CD4-positive, CD25-positive, alpha-beta regulatory T cell (primary cell): ENCODE data around the gene SLC38A1. TPM values are rescaled to one million over a fixed set of nuclear protein-coding genes. Genes with fewer than 3 reads are reported as not detected.
"Not testable (repeated sequence)": the region's sequence is repeated elsewhere in the genome, so short reads cannot be mapped to it uniquely, and the experiment has no call there.

Experiments used
- ATAC-seq, 2 donors: fragments of 150-1000 bp; cut with Tn5 transposase; one replicate each; pipeline ENCODE4 v1.10.0; 2021; ENCODE audit warnings: low read depth in 2 of 2, moderate number of reproducible peaks in 2 of 2, moderate library complexity in 1 of 2
- DNase-seq, 3 donors: peaks; one replicate each; pipeline versions ENCODE4 v3.0.0 to v3.0.0-alpha.2; 2012 to 2022; ENCODE audit warnings: mixed read lengths in 1 of 3
- H3K27ac ChIP-seq: one replicate; pipeline ENCODE4 v1.7.0; 2013; ENCODE audit warnings: mild to moderate bottlenecking, low read length; ENCODE audit not compliant: insufficient read depth, poor library complexity, severe bottlenecking
- H3K27me3 ChIP-seq: one replicate; pipeline ENCODE4 v1.7.0; 2013; ENCODE audit warnings: low read length; ENCODE audit not compliant: control insufficient read depth, insufficient read depth
- H3K36me3 ChIP-seq: one replicate; pipeline ENCODE4 v1.7.0; 2013; ENCODE audit warnings: mild to moderate bottlenecking, low read length, moderate library complexity; ENCODE audit not compliant: control insufficient read depth, insufficient read depth
- H3K4me1 ChIP-seq: 2 replicates; pipeline ENCODE4 v1.7.0; 2013; ENCODE audit warnings: mild to moderate bottlenecking, low read length; ENCODE audit not compliant: insufficient read depth, control insufficient read depth, poor library complexity, severe bottlenecking
- H3K4me3 ChIP-seq: one replicate; pipeline ENCODE4 v1.7.0; 2013; ENCODE audit warnings: low read depth, mild to moderate bottlenecking, low read length, moderate library complexity
- H3K9me3 ChIP-seq, 2 experiments: 1 replicate in 1 of 2; 2 replicates in 1 of 2; pipeline ENCODE4 v1.7.0; 2013; ENCODE audit warnings: low read length in 2 of 2, mild to moderate bottlenecking in 1 of 2, moderate library complexity in 1 of 2; ENCODE audit not compliant: control insufficient read depth in 2 of 2
- H3K27ac Mint-ChIP-seq, 3 donors: one replicate each; pipeline ENCODE4 v1.8.0; 2020 to 2022; ENCODE audit warnings: mild to moderate bottlenecking in 3 of 3, mixed read lengths in 3 of 3, moderate library complexity in 2 of 3
- H3K27me3 Mint-ChIP-seq: one replicate; pipeline ENCODE4 v1.8.0; 2022; ENCODE audit warnings: mild to moderate bottlenecking, mixed read lengths
- H3K36me3 Mint-ChIP-seq: one replicate; pipeline ENCODE4 v1.8.0; 2020; ENCODE audit warnings: mixed read lengths
- H3K4me1 Mint-ChIP-seq, 4 donors: one replicate each; pipeline ENCODE4 v1.8.0; 2020 to 2022; ENCODE audit warnings: mixed read lengths in 4 of 4, mild to moderate bottlenecking in 1 of 4
- H3K4me3 Mint-ChIP-seq, 4 donors: one replicate each; pipeline ENCODE4 v1.8.0; 2020 to 2022; ENCODE audit warnings: mild to moderate bottlenecking in 4 of 4, mixed read lengths in 4 of 4, moderate library complexity in 3 of 4
- H3K9me3 Mint-ChIP-seq, 7 donors: one replicate each; pipeline ENCODE4 v1.8.0; 2020 to 2022; ENCODE audit warnings: mixed read lengths in 7 of 7, mild to moderate bottlenecking in 3 of 7, moderate library complexity in 2 of 7
- polyA plus RNA-seq, 4 donors: library from polyadenylated mRNA; unstranded; fragments of 300-500 nt; fragmentation: Illumina TruSeq; gene quantifications; one replicate each; pipeline ENCODE4 v1.2.3, GENCODE V29; 2021
- total RNA-seq: library from RNA; stranded (reverse); gene quantifications from one replicate; pipeline ENCODE4 v1.2.3, GENCODE V29; 2022

The SLC38A1 gene
- total and polyA plus RNA-seq, 5 donors from 2014 or later: 257 to 342 (median 276) TPM

DNA sequence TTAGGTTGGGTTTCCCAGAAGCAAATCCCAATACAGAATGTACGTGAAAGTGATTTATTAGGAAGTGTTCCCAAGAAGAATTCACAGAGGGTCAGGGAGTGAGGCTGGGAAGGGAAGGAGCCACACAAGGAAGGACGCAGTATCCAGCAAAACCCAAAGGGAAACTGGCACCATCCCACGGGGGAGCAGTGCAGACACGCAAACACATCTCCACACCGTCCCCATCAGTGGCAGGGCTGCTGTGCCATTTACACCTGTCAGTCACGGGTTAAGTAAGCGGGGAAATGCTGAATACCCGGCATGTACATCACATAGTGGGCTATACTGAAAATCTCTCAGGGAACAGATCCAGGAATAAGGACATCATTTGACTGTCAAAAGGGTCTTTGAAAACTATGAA lies 93.9 kb downstream of the SLC38A1 start:
- no peak for ATAC-seq
- no peak overlapping the region for H3K4me3 ChIP-seq
- no peak overlapping the region for H3K27ac Mint-ChIP-seq

DNA sequence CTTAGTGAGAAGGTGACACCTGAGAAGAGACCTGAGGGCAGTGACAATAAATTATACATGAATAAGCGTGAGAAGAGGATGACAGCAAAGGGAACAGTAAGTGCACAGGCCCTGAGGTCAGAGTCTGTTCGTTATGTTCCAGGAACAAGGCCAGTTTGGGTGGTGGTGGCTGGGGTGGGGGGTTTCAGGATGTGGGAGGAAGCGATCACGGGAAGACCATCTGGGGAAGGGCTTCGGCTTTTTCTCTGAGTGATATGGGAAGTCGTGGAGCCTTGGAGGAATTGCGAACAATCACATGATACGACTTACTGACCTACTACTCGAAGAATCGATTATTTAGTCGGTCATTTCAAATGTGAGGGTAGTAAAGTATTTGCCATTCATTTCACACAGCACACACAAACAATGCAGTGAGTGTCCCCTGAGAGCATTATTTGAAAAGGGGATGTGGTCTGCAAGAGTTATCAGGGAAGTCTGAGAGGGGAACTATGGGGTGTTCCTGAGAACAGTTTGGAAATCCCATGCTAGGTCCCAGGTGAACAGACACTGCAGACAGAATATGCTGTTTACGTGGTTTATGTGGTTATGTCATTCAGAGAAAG lies 94.7 kb downstream of the SLC38A1 start:
- Histone ChIP-seq H3K27me3 (no peaks in the 10 kb centered on the region), H3K27ac (no peak overlapping the region), H3K9me3 (no peaks in the 10 kb centered on the region), H3K4me1 (peaks cover 11% of the 10 kb centered on the region), H3K36me3 (no peaks in the 10 kb centered on the region), H3K4me3 (no peak overlapping the region)
- Mint-ChIP-seq H3K27ac (peak overlapping the region in 1 of 3 donors; percentile 18), H3K4me3 (no peak overlapping the region), H3K27me3 (no peaks in the 10 kb centered on the region), H3K36me3 (peaks cover 14% of the 10 kb centered on the region), H3K4me1 (peaks cover 4 to 32% (median 24%) of the 10 kb centered on the region in 4 donors), H3K9me3 (peaks cover 0 to 1% (median 0%) of the 10 kb centered on the region in 7 donors)
- ATAC-seq (no peak), DNase-seq (no peak)

More for the DNA sequence above, 93.9 kb downstream of the SLC38A1 start:
- peaks cover 6% of the 10 kb centered on the region for H3K36me3 Mint-ChIP-seq
- Histone ChIP-seq H3K36me3 (no peaks in the 10 kb centered on the region), H3K4me1 (peaks cover 11% of the 10 kb centered on the region), H3K27me3 (no peaks in the 10 kb centered on the region), H3K27ac (no peak overlapping the region), H3K9me3 (no peaks in the 10 kb centered on the region)
- no peak overlapping the region for H3K4me3 Mint-ChIP-seq
- peaks cover 4 to 38% (median 31%) of the 10 kb centered on the region in 4 donors for H3K4me1 Mint-ChIP-seq
- no peak for DNase-seq
- peaks cover 0 to 1% (median 0%) of the 10 kb centered on the region in 7 donors for H3K9me3 Mint-ChIP-seq
- H3K27me3 Mint-ChIP-seq: no peaks in the 10 kb centered on the region

DNA sequence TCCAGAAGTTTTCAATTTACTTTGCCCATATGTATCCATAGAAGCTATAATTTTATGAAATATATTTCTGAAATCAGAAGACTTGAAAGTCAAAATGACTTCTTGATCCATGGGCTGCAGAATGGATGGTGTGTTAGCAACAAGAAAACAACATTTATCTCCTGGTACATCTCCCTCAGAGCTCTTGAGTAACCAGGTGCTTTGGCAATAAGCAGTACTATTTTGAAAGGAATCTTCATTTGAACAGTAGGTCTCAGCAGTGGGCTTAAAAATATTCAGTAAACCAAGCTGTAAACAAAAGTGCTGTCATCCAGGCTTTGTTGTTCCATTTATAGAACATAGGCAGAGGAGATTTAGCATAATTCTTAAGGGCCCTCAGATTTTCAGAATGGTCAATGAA lies 100.4 kb downstream of the SLC38A1 start:
- Mint-ChIP-seq H3K27me3 (peaks cover 8% of the 10 kb centered on the region), H3K4me3 (no peak overlapping the region), H3K4me1 (peaks cover 0 to 5% (median 4%) of the 10 kb centered on the region in 4 donors), H3K9me3 (peaks cover 0 to 2% (median 0%) of the 10 kb centered on the region in 7 donors), H3K27ac (peak overlapping the region in 1 of 3 donors; percentile 27), H3K36me3 (peaks cover 17% of the 10 kb centered on the region)
- H3K36me3 ChIP-seq: no peaks in the 10 kb centered on the region
- no peak for ATAC-seq
- H3K27ac ChIP-seq: no peak overlapping the region
- no peaks in the 10 kb centered on the region for H3K9me3 ChIP-seq
- no peaks in the 10 kb centered on the region for H3K27me3 ChIP-seq
- no peaks in the 10 kb centered on the region for H3K4me1 ChIP-seq
- no peak overlapping the region for H3K4me3 ChIP-seq
- no peak for DNase-seq

DNA sequence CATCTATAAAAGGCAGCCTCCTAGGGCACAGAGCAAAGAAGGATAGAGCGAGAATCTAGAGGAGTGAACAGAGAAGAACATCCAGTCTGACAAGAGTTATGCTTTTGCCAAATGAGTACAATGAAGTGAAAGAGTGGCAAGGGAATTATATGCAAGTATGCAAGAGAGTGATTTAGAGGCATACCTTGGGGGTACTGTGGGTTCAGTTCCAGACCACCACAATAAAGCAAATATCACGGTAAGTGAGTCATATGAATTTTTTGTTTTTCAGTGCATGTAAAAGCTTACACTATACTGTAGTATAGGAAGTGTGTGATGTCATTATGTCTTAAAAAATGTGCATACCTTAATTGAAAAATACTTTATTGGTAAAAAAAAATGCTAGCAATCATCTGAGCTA lies 101.4 kb downstream of the SLC38A1 start:
- Mint-ChIP-seq H3K27ac (no peak overlapping the region), H3K36me3 (peaks cover 17% of the 10 kb centered on the region), H3K9me3 (peaks cover 0 to 3% (median 1%) of the 10 kb centered on the region in 7 donors), H3K4me3 (no peak overlapping the region), H3K27me3 (peaks cover 8% of the 10 kb centered on the region), H3K4me1 (peaks cover 0 to 5% (median 4%) of the 10 kb centered on the region in 4 donors)
- no peak overlapping the region for H3K4me3 ChIP-seq
- H3K27me3 ChIP-seq: no peaks in the 10 kb centered on the region
- H3K4me1 ChIP-seq: no peaks in the 10 kb centered on the region
- H3K36me3 ChIP-seq: no peaks in the 10 kb centered on the region
- no peak overlapping the region for H3K27ac ChIP-seq
- no peaks in the 10 kb centered on the region for H3K9me3 ChIP-seq
- ATAC-seq (no peak), DNase-seq (no peak)

DNA sequence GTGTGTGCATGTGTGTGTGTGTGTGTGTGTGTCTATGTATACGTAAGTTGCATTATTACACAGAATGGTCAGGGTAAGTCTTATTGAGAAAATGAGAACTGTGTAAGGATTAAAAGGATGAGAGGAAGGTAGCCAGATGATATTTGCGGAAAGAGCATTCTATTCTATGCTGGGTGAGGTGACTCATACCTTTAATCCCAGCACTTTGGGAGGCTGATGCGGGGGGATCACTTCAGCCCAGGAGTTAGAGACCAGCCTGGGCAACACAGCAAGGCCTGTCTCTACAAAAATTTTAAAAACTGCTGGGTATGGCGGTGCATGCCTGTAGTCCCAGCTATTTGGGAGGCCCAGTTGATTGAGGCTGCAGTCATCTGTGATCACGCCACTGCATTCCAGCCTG lies 103.7 kb downstream of the SLC38A1 start:
- peaks cover 17% of the 10 kb centered on the region for H3K36me3 Mint-ChIP-seq

DNA sequence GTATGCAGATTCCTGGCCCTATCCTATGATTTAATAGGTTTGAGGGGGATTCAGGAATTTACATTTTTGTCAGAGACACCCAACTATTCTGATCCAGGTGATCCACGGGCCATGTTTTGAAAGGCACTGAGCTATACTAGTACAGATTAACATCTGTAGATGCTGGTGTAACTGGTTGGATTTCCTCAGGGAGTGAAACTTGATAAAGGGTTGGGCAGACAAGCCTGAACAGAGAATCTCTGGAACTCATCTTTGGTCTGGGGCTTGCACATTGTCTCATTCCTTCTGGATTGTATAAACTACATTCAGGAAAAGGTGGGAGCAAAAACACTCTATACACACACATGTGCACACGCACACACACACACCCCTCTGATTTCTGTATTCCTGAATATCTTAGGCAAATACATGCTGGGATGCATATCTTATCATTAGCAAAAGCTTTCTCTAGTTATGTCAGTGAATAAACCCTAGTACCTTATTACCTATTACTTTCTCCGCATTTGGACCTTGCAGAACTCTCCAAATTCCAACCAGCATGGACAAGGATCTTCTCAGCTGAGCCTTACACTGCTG lies 104.6 kb downstream of the SLC38A1 start:
- Histone ChIP-seq H3K36me3 (no peaks in the 10 kb centered on the region), H3K27ac (no peak overlapping the region), H3K9me3 (no peaks in the 10 kb centered on the region), H3K4me1 (no peaks in the 10 kb centered on the region), H3K27me3 (no peaks in the 10 kb centered on the region), H3K4me3 (no peak overlapping the region)
- Mint-ChIP-seq H3K27me3 (peaks cover 8% of the 10 kb centered on the region), H3K27ac (no peak overlapping the region), H3K9me3 (peaks cover 0 to 3% (median 0%) of the 10 kb centered on the region in 7 donors), H3K4me1 (peaks cover 0 to 6% (median 2%) of the 10 kb centered on the region in 4 donors), H3K4me3 (no peak overlapping the region), H3K36me3 (peaks cover 8% of the 10 kb centered on the region)
- ATAC-seq (no peak), DNase-seq (no peak)

More for the DNA sequence above, 103.7 kb downstream of the SLC38A1 start:
- peaks cover 0 to 8% (median 4%) of the 10 kb centered on the region in 4 donors for H3K4me1 Mint-ChIP-seq
- no peak overlapping the region for H3K27ac ChIP-seq
- no peak overlapping the region for H3K4me3 Mint-ChIP-seq
- no peak overlapping the region for H3K27ac Mint-ChIP-seq
- DNase-seq (no peak), ATAC-seq (no peak)
- H3K4me3 ChIP-seq: no peak overlapping the region
- no peaks in the 10 kb centered on the region for H3K27me3 ChIP-seq
- H3K27me3 Mint-ChIP-seq: peaks cover 8% of the 10 kb centered on the region
- no peaks in the 10 kb centered on the region for H3K9me3 ChIP-seq
- H3K36me3 ChIP-seq: no peaks in the 10 kb centered on the region
- H3K9me3 Mint-ChIP-seq: peaks cover 0 to 3% (median 0%) of the 10 kb centered on the region in 7 donors
- H3K4me1 ChIP-seq: no peaks in the 10 kb centered on the region

DNA sequence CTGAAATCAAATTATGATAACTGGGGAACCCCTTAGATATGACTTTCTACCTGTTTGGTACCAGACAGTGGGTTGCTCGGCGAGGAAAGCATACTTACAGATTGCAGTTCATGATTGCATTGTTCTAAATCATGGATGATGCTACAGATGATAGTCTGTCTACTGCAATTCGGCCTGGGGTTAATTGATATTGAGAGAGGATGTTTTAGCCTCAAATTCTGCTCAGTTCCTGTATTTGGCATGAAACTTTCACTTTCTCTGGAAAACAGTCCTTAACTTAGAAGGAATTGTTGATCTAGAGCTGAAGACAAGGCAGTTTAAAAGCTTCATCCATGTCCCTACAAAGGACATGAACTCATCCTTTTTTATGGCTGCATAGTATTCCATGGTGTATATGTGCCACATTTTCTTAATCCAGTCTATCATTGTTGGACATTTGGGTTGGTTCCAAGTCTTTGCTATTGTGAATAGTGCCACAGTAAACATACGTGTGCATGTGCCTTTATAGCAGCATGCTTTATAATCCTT lies 106.2 kb downstream of the SLC38A1 start:
- H3K4me1 Mint-ChIP-seq: peaks cover 0 to 18% (median 5%) of the 10 kb centered on the region in 4 donors
- ATAC-seq, H3K27me3 ChIP-seq, H3K27ac ChIP-seq, H3K27me3 Mint-ChIP-seq, H3K36me3 Mint-ChIP-seq, H3K4me3 ChIP-seq, H3K27ac Mint-ChIP-seq, DNase-seq, H3K36me3 ChIP-seq, H3K4me1 ChIP-seq, H3K9me3 Mint-ChIP-seq, H3K9me3 ChIP-seq, H3K4me3 Mint-ChIP-seq: not testable (repeated sequence)
